ENCODE data around the gene CXorf49.
"Not testable (repeated sequence)": the region's sequence is repeated elsewhere in the genome, so short reads cannot be mapped to it uniquely, and the experiment has no call there.

The CXorf49 gene

GRCh38 chrX:71718185-71718584 lies at the start of gene CXorf49:
Gene CXorf49, minus strand, starts transcription at chrX:71718285. Its CDS starts 134 bp downstream, at chrX:71718151.
- not testable (repeated sequence) for TF ChIP-seq GATA2, GATA3 (IDR thresholded peaks at IDR 0.05; ENCODE audit: low read depth, low read length)

- not testable (repeated sequence) for TF ChIP-seq GATA3, GATA2 (IDR thresholded peaks at IDR 0.05; ENCODE audit: low read depth, low read length)
These were observed 45.0 kb upstream of the CXorf49 start, which contains the start of gene CXorf49B for GRCh38 chrX:71763049-71763448. Gene CXorf49B, plus strand, starts transcription at chrX:71763349. Its CDS starts 75 bp downstream, at chrX:71763424.

DNA sequence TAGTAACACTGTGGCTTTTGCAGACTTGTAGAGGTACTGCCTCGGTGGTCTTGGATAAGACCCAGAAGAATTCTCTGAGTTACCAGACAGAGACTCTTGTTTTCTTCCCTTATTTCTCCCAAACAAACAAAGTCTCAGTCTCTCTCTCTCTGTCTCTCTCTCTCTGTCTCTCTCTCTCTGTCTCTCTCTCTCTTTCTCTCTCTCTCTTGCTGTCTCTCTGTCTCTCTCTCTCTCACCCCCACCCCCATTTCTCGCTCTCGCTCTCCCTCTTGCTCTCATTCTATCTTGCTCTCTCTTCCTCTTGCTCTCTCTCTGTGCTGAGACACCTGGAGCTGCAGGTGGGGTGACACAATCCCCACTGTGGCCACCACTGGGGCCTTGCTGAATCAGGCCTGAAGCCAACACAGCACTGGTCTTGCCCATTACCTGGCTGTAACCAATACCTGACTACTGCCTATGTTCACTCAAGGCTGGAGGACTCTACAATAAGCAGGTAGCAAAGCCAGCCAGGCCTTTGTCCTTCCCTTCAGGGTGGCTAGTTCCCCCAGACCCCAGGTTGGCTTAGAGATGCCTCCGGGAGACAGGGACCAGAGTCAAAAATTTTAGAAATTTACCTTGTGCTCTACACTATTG lies 38.4 kb downstream of the CXorf49 start:
- TF ChIP-seq GATA2 (IDR thresholded peaks at IDR 0.05; ENCODE audit: low read depth, low read length) (no peak), GATA3 (IDR thresholded peaks at IDR 0.05; ENCODE audit: low read depth, low read length) (no peak)

- no peak for TF ChIP-seq GATA2 (IDR thresholded peaks at IDR 0.05; ENCODE audit: low read depth, low read length)
- TF ChIP-seq GATA3 (IDR thresholded peaks at IDR 0.05; ENCODE audit: low read depth, low read length), result no peak
These were observed 46.1 kb downstream of the CXorf49 start for GRCh38 chrX:71671938-71672337.

GRCh38 chrX:71671043-71671780 lies 46.9 kb downstream of the CXorf49 start:
- TF ChIP-seq GATA2 (IDR thresholded peaks at IDR 0.05; ENCODE audit: low read depth, low read length) (no peak), GATA3 (IDR thresholded peaks at IDR 0.05; ENCODE audit: low read depth, low read length) (no peak)

- TF ChIP-seq GATA3 (IDR thresholded peaks at IDR 0.05; ENCODE audit: low read depth, low read length) (no peak), GATA2 (IDR thresholded peaks at IDR 0.05; ENCODE audit: low read depth, low read length) (no peak)
These were observed 48.6 kb downstream of the CXorf49 start for GRCh38 chrX:71669492-71669891.

- TF ChIP-seq GATA3 (IDR thresholded peaks at IDR 0.05; ENCODE audit: low read depth, low read length), result no peak
- TF ChIP-seq GATA2 (IDR thresholded peaks at IDR 0.05; ENCODE audit: low read depth, low read length), result no peak
These were observed 49.9 kb downstream of the CXorf49 start for GRCh38 chrX:71668248-71668595.

DNA sequence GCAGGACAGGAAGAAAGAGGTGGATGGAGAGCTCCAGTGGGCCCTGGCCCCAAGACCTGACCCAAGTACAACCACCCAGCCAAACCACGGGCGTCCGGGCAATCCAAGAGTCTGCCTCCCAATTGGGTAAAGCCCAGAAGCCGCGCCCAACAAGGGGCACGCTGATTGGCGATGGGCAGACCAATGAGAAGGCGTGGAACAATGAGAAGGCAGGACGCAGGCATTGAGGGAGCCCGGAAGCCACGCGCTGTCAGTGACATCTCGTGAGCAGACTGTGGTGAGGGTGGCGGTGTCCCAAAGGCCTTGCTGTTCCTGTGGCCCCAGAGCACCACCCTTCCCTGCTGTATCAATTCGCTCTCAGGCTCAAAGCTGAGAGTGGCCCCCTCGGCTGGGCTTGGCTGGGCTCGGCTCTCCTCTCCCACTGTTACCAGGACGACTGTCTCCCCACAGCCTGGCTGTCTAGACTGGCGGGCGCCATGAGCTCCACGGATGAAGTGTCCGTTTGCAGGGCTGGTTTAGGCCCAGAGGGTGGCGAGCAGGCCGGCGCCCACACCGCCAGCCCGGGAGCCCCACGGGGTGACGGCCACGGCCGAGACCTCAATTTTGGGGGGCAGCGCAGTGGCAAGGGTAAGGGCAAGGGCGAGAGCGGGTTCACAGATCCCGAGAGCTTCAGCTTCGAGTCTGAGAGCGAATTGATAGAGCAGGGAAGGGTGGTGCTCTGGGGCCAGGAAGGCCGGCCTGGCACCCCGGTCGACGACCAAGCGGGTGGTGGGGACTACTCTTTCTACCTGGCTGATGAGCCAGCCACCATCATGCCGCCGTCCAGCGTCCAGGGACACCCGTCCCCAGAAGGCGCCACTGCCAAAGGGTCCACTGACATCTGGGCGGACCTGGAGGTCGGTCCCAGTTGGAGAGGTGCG lies 50.5 kb downstream of the CXorf49 start, which contains the start of gene LOC101059915:
LOC101059915 (plus strand) TSS at position 219 of the 920 bp plus-strand sequence.
- no peak for TF ChIP-seq GATA2 (IDR thresholded peaks at IDR 0.05; ENCODE audit: low read depth, low read length)

DNA sequence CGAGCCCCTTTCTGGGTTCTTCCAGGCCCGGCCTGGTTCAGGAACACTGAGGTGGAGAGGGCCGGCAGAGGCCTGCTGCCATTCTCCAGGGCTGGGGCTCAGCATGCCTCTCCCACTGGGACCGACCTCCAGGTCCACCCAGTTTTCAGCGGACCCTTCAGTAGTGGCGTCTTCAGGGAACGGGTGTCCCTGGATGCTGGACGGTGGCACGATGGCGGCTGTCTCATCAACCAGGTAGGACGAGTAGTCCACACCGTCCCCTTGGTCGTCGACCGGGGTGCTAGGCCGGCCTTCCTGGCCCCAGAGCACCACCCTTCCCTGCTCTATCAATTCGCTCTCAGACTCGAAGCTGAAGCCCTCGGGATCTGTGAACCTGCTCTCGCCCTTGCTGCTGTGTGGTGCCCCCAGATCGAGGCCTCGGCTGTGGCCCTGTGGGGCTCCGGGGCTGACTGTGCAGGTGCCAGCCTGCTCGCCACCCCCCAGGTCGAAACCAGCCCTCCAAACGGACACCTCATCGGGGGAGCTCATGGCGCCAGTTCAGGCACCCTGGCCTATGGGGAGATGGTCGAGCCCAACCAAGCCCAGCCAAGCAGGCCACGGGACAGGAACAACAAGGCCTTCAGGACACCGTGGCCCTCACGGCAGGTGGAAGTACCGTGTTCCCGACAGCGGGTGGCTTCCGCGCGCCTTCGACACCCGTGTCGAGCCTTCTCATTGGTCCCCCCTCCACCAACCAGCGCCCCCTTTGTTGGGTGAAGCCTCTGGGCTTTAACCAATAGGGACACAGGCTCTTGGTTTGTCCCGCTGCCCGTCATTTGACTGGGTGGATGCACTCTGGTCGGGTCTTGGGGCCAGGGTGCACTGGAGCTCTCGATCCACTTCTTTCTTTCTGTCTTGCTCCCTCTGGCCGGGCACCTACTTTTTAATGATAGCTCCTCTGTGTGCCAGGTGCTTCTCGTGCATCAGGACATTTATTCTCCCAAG lies 51.6 kb downstream of the CXorf49 start:
- TF ChIP-seq GATA2 (IDR thresholded peaks at IDR 0.05; ENCODE audit: low read depth, low read length), result no peak
- no peak for TF ChIP-seq GATA3 (IDR thresholded peaks at IDR 0.05; ENCODE audit: low read depth, low read length)

GRCh38 chrX:71665747-71666146 lies 52.3 kb downstream of the CXorf49 start:
- TF ChIP-seq GATA2 (IDR thresholded peaks at IDR 0.05; ENCODE audit: low read depth, low read length) (no peak), GATA3 (IDR thresholded peaks at IDR 0.05; ENCODE audit: low read depth, low read length) (no peak)

DNA sequence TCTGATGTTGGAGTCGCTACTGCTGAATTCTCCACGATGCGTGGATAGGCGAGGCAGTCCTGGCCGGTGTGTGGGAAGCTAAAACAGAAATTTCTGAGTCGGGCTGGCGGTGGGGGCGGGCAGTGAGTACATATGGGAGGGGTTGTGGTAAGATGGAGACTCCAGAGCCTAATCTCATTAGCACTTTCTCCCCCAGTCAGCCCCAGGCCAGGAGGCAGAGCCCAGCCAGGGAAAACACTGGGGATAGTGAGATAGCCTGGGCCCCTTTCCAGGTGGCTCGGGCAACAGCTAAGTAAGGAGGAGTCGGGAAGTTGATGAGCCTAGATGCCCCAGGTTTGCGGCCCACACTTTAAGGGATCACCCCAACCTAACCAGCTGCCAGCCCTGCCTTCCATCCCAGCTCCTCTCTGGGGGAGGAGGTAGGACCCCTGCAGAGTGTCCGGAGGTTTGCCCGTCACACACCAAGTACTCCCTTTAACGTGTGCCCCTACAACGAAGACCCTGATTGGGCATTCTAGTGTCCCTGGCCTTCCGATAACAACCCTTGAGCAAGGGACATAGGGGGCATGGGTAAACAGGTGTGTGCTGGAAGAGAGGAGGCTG lies 53.1 kb downstream of the CXorf49 start:
- TF ChIP-seq GATA3 (IDR thresholded peaks at IDR 0.05; ENCODE audit: low read depth, low read length) (no peak), GATA2 (IDR thresholded peaks at IDR 0.05; ENCODE audit: low read depth, low read length) (no peak)
